ENCODE measurements around the gene NAP1L5. TPM values are rescaled to one million over a fixed set of nuclear protein-coding genes. Genes with fewer than 3 reads are reported as not detected.

NAP1L5 gene
- polyA plus RNA-seq, 1 experiment, result 8.2 TPM

- Histone ChIP-seq H3K4me3 (ENCODE audit: low read depth, low read length) (no peak overlapping the region), H3K27me3 (ENCODE audit: control insufficient read depth, insufficient read depth, low read length) (no peaks in the 10 kb centered on the region), H3K9me3 (ENCODE audit: control insufficient read depth, insufficient read depth, low read length) (no peaks in the 10 kb centered on the region), H3K27ac (ENCODE audit: low read depth, low read length) (no peak overlapping the region)
- ChIA-PET POLR2A (no interaction called here), CTCF (interaction anchor here (1.0 to 1.2 kb wide), 2 partner anchors 63 to 265 kb away, joined by 3 read pairs; no protein-coding TSS in a partner anchor)
- TF ChIP-seq, protein P1, sequence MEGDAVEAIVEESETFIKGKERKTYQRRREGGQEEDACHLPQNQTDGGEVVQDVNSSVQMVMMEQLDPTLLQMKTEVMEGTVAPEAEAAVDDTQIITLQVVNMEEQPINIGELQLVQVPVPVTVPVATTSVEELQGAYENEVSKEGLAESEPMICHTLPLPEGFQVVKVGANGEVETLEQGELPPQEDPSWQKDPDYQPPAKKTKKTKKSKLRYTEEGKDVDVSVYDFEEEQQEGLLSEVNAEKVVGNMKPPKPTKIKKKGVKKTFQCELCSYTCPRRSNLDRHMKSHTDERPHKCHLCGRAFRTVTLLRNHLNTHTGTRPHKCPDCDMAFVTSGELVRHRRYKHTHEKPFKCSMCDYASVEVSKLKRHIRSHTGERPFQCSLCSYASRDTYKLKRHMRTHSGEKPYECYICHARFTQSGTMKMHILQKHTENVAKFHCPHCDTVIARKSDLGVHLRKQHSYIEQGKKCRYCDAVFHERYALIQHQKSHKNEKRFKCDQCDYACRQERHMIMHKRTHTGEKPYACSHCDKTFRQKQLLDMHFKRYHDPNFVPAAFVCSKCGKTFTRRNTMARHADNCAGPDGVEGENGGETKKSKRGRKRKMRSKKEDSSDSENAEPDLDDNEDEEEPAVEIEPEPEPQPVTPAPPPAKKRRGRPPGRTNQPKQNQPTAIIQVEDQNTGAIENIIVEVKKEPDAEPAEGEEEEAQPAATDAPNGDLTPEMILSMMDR (IDR thresholded peaks at IDR 0.05; ENCODE audit: low read depth, low read length), result no peak
- DNase-seq (ENCODE audit: low read depth, low spot score), result no peak
Measured at GRCh38 chr4:88736264-88736663, 38.6 kb upstream of the NAP1L5 start.

DNA sequence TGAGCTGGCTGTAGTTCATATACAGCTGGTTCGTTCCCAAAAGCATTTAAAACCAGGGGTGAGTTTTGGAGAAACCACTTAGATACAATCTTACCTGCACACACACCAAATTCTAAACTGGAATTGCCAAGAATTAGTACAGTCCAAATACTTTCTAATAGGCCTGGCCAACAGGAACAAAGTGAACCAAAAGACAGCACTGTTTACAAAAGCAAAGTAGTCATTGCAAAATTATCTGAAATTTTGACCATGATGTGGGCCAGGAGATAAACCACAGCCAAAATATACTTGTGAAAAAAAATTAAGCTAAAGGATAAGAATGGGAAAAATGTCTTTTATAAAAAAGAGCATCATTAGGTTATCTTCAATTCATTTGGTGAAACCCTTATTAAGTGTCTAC lies 37.9 kb upstream of the NAP1L5 start:
- TF ChIP-seq, protein P1 (IDR thresholded peaks at IDR 0.05; ENCODE audit: low read depth, low read length), result no peak
- ChIA-PET CTCF (interaction anchor here (1.0 to 1.8 kb wide), 3 partner anchors 196 to 288 kb away, joined by 3 to 6 read pairs (median 6); no protein-coding TSS in a partner anchor), POLR2A (no interaction called here)
- no peak for DNase-seq (ENCODE audit: low read depth, low spot score)
- H3K27me3 ChIP-seq (ENCODE audit: control insufficient read depth, insufficient read depth, low read length), result no peaks in the 10 kb centered on the region
- no peak overlapping the region for H3K27ac ChIP-seq (ENCODE audit: low read depth, low read length)
- no peak overlapping the region for H3K4me3 ChIP-seq (ENCODE audit: low read depth, low read length)
- no peaks in the 10 kb centered on the region for H3K9me3 ChIP-seq (ENCODE audit: control insufficient read depth, insufficient read depth, low read length)

GRCh38 chr4:88734403-88734949 lies 36.8 kb upstream of the NAP1L5 start:
- CTCF ChIA-PET, result interaction anchor here (1.4 to 1.8 kb wide), 2 partner anchors 195 to 289 kb away, joined by 6 read pairs; no protein-coding TSS in a partner anchor
- no peak for DNase-seq (ENCODE audit: low read depth, low spot score)
- no peak overlapping the region for H3K4me3 ChIP-seq (ENCODE audit: low read depth, low read length)
- TF ChIP-seq, protein P1 (IDR thresholded peaks at IDR 0.05; ENCODE audit: low read depth, low read length), result no peak
- no peaks in the 10 kb centered on the region for H3K27me3 ChIP-seq (ENCODE audit: control insufficient read depth, insufficient read depth, low read length)
- no peaks in the 10 kb centered on the region for H3K9me3 ChIP-seq (ENCODE audit: control insufficient read depth, insufficient read depth, low read length)
- no peak overlapping the region for H3K27ac ChIP-seq (ENCODE audit: low read depth, low read length)
- POLR2A ChIA-PET, result no interaction called here

DNA sequence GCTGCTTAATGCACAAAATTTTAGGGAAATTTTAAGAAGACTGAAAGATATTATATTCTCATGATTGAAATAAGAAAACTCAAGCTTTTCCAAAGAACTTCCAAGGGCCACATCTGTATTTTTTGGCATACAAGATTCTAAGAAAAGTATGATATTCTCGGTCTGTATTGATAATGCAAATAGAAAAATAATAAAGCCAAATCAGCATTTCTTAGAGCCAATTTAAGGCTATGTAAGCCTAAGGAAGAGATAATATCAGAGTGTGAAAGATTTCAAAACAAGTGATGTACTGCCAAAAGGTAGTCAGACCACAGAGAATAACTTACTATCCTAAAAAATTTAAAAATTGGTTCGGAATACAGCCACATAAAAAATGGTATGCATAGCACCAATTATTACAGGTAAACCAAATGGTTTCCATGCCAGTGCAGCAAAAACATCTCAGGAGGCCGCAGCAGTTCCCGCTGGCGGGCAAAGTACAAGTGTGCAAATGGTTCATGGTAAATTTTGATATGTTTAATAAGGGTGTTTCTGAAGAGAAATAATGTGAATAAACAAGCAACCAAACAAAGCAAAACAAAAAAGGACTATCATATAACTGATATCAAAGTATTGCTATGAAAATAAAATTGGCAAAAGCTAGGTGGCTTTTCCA lies 35.2 kb upstream of the NAP1L5 start:
- Histone ChIP-seq H3K4me3 (ENCODE audit: low read depth, low read length) (no peak overlapping the region), H3K9me3 (ENCODE audit: control insufficient read depth, insufficient read depth, low read length) (no peaks in the 10 kb centered on the region), H3K27ac (ENCODE audit: low read depth, low read length) (no peak overlapping the region), H3K27me3 (ENCODE audit: control insufficient read depth, insufficient read depth, low read length) (no peaks in the 10 kb centered on the region)
- ChIA-PET POLR2A (no interaction called here), CTCF (interaction anchor here (1.4 kb wide), 1 partner anchor 193 kb away, joined by 4 read pairs; no protein-coding TSS in a partner anchor)
- DNase-seq (ENCODE audit: low read depth, low spot score), result no peak
- TF ChIP-seq, protein P1 (IDR thresholded peaks at IDR 0.05; ENCODE audit: low read depth, low read length), result no peak

DNA sequence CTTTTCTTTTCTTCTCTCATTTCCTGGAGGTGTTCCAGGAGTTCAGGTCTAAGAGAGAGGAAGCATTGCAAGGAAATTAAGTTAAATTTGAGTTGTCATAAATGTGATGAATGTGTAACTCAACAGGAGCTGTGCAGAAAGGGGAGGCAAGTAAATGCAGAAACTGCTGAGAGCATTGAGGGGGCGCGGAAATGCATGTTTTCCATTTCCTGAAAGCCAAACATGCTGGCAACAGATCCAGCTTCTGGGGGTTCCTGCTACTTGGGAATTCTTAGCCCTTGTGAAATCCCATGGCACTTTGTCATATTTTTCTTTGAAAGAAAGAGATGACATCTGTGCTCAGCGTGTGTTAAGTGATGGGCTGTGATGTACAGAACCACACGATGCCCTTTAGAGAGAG lies 33.8 kb upstream of the NAP1L5 start:
- H3K9me3 ChIP-seq (ENCODE audit: control insufficient read depth, insufficient read depth, low read length), result no peaks in the 10 kb centered on the region
- DNase-seq (ENCODE audit: low read depth, low spot score), result no peak
- TF ChIP-seq, protein P1 (IDR thresholded peaks at IDR 0.05; ENCODE audit: low read depth, low read length), result no peak
- no peaks in the 10 kb centered on the region for H3K27me3 ChIP-seq (ENCODE audit: control insufficient read depth, insufficient read depth, low read length)
- CTCF ChIA-PET, result no interaction called here
- H3K27ac ChIP-seq (ENCODE audit: low read depth, low read length), result no peak overlapping the region
- POLR2A ChIA-PET, result no interaction called here
- H3K4me3 ChIP-seq (ENCODE audit: low read depth, low read length), result no peak overlapping the region

Measured in AG04450 (cell line).